ENCODE results near the gene AKR1C3. TPM values are rescaled to one million over a fixed set of nuclear protein-coding genes. Genes with fewer than 3 reads are reported as not detected.

The AKR1C3 gene
- total and polyA plus RNA-seq, 2 donors (not counting 3 experiments of a cell fraction or from before 2014, with no cell fraction given): 27.4 to 32.2 TPM

GRCh38 chr10:5070648-5071410 lies 23.4 kb upstream of the AKR1C3 start:
- Histone ChIP-seq H3K4me3 (replicated peaks in 1 of 3; ENCODE audit: insufficient read depth in 1 of 3, low read depth in 1 of 3, low read length in 3 of 3) (no peak overlapping the region), H2AFZ (ENCODE audit: low read depth, low read length) (no peak overlapping the region), H3K9ac (replicated peaks; ENCODE audit: extremely low read depth, insufficient read depth, low read length) (no peak overlapping the region), H3K4me1 (ENCODE audit: control insufficient read depth, extremely low read depth, insufficient read depth, low read length) (peaks cover 3% of the 10 kb centered on the region), H4K20me1 (replicated peaks; ENCODE audit: control insufficient read depth, extremely low read depth, insufficient read depth, low read length) (no peaks in the 10 kb centered on the region), H3K9me3 (replicated peaks; ENCODE audit: control insufficient read depth, insufficient read depth, low read length) (no peaks in the 10 kb centered on the region), H3K36me3 (ENCODE audit: control insufficient read depth in 2 of 2, extremely low read depth in 1 of 2, insufficient read depth in 2 of 2, low read length in 2 of 2) (no peaks in the 10 kb centered on the region), H3K27me3 (ENCODE audit: control insufficient read depth in 2 of 2, insufficient read depth in 2 of 2, low read length in 2 of 2) (no peaks in the 10 kb centered on the region), H3K4me2 (ENCODE audit: insufficient read depth, low read length) (no peak overlapping the region), H3K79me2 (ENCODE audit: control insufficient read depth, insufficient read depth, low read length) (no peaks in the 10 kb centered on the region), H3K9me1 (replicated peaks; ENCODE audit: control insufficient read depth, extremely low read depth, insufficient read depth, low read length) (no peaks in the 10 kb centered on the region), H3K27ac (ENCODE audit: insufficient read depth, low read depth, low read length) (no peak overlapping the region)
- intact Hi-C loops (cut with micrococcal nuclease) (no loop called here), dilution Hi-C loops (cut with MboI; ENCODE audit: extremely low pct_ligation_motif_present, low sequenced_read_pairs) (no loop called here)
- ChIA-PET POLR2A (interaction anchor here (0.6 kb wide), 1 partner anchor 16 kb away, joined by 5 read pairs; no protein-coding TSS in a partner anchor), CTCF (no interaction called here)
- no peak for FAIRE-seq
- TF ChIP-seq CTCF (IDR thresholded peaks at IDR 0.05; ENCODE audit: extremely low read depth in 1 of 2, insufficient read depth in 1 of 2, low read depth in 1 of 2, low read length in 2 of 2) (no peak), POLR2AphosphoS5 (IDR thresholded peaks at IDR 0.05; ENCODE audit: insufficient read depth, low read depth, low read length) (no peak), MAX (IDR thresholded peaks at IDR 0.05; ENCODE audit: insufficient read depth, insufficient read length) (no peak), POLR2A (IDR thresholded peaks at IDR 0.05; ENCODE audit: low read depth, low read length) (no peak), GATA2 (IDR thresholded peaks at IDR 0.05; ENCODE audit: insufficient read depth, insufficient read length, low read depth, low read length) (no peak), MYC (IDR thresholded peaks at IDR 0.05; ENCODE audit: low read depth, low read length) (no peak), FOS (IDR thresholded peaks at IDR 0.05; ENCODE audit: borderline replicate concordance, insufficient read depth, low read length) (no peak), EZH2 (IDR thresholded peaks at IDR 0.05; ENCODE audit: borderline replicate concordance, low read depth, low read length, severe bottlenecking) (no peak), JUN (IDR thresholded peaks at IDR 0.05; ENCODE audit: borderline replicate concordance, insufficient read depth, insufficient read length, low read depth) (no peak)
- no TSS peak for BruUV-seq (replicated peaks)
- no peak for DNase-seq (ENCODE audit: low read depth, low spot score)
